22Rv1 (cell line): Measurements from ENCODE around the gene KIF3B.

Experiments
- CTCF ChIP-seq: fragments of 450-650 bp; IDR thresholded peaks from 2 replicates; pipeline ENCODE4 v1.5.1; 2017; ENCODE audit warnings: mild to moderate bottlenecking
- ZFX ChIP-seq: fragments of 450-650 bp; IDR thresholded peaks from 2 replicates; pipeline ENCODE4 v1.6.1; 2017; ENCODE audit warnings: antibody characterized with exemption, borderline replicate concordance

GRCh38 chr20:32304131-32304746 is 26.8 kb downstream of the KIF3B start:
- TF ChIP-seq CTCF (no peak), ZFX (no peak)
